OCI-LY1 (cell line): ENCODE data around the gene RBM10.

Source experiments
- H2AFZ ChIP-seq: fragments of 200-600 bp; sonication (generic), shearing (Covaris generic); 2 replicates; pipeline ENCODE4 v1.6.0; 2014; ENCODE audit warnings: antibody characterized with exemption, mild to moderate bottlenecking, low read length
- H3F3A ChIP-seq: fragments of 200-600 bp; sonication (generic), shearing (Covaris generic); 2 replicates; pipeline ENCODE4 v1.6.0; 2014; ENCODE audit warnings: mild to moderate bottlenecking, antibody characterized with exemption, low read length, moderate library complexity; ENCODE audit not compliant: insufficient read depth
- H3K27ac ChIP-seq: fragments of 200-600 bp; sonication (generic); 2 replicates; pipeline ENCODE4 v1.5.1; 2014; ENCODE audit warnings: low read length, mixed run types, mild to moderate bottlenecking, low read depth; ENCODE audit not compliant: poor library complexity, severe bottlenecking
- H3K27me3 ChIP-seq: fragments of 200-600 bp; sonication (generic); 2 replicates; pipeline ENCODE4 v1.6.0; 2014; ENCODE audit warnings: antibody characterized with exemption, mild to moderate bottlenecking, low read length, moderate library complexity; ENCODE audit not compliant: insufficient read depth
- H3K36me3 ChIP-seq: fragments of 200-600 bp; sonication (generic); 2 replicates; pipeline ENCODE4 v1.6.1; 2014; ENCODE audit warnings: mild to moderate bottlenecking, antibody characterized with exemption, low read length, moderate library complexity, mixed read lengths; ENCODE audit not compliant: insufficient read depth
- H3K4me1 ChIP-seq: fragments of 200-600 bp; sonication (generic); 2 replicates; pipeline ENCODE4 v1.5.1; 2014; ENCODE audit warnings: mild to moderate bottlenecking, low read length, moderate library complexity; ENCODE audit not compliant: insufficient read depth, severe bottlenecking
- H3K4me2 ChIP-seq: fragments of 200-600 bp; sonication (generic), shearing (Covaris generic); 2 replicates; pipeline ENCODE4 v1.6.1; 2014; ENCODE audit warnings: low read length
- H3K4me3 ChIP-seq: fragments of 200-600 bp; sonication (generic); 2 replicates; pipeline ENCODE4 v1.5.1; 2014; ENCODE audit warnings: low read length, low read depth, mild to moderate bottlenecking, mixed read lengths; ENCODE audit not compliant: poor library complexity, severe bottlenecking
- H3K79me2 ChIP-seq: fragments of 200-600 bp; shearing (Covaris generic); 2 replicates; pipeline ENCODE4 v1.6.1; 2016; ENCODE audit warnings: mixed run types, low read length, mixed read lengths; ENCODE audit not compliant: insufficient read depth
- H3K9ac ChIP-seq: fragments of 200-600 bp; sonication (generic), shearing (Covaris generic); 2 replicates; pipeline ENCODE4 v1.6.1; 2014; ENCODE audit warnings: mild to moderate bottlenecking, low read length, mixed read lengths
- H3K9me2 ChIP-seq: fragments of 200-600 bp; sonication (generic), shearing (Covaris generic); 2 replicates; pipeline ENCODE4 v1.6.1; 2014; ENCODE audit warnings: low read depth, mild to moderate bottlenecking, low read length, mixed read lengths
- H3K9me3 ChIP-seq: fragments of 200-600 bp; shearing (Covaris generic); 2 replicates; pipeline ENCODE4 v1.6.1; 2014; ENCODE audit warnings: low read length, mixed read lengths
- H4K20me1 ChIP-seq: fragments of 200-600 bp; sonication (generic), shearing (Covaris generic); 2 replicates; pipeline ENCODE4 v1.6.0; 2016; ENCODE audit warnings: mild to moderate bottlenecking, low read length; ENCODE audit not compliant: insufficient read depth
- EZH2 ChIP-seq: fragments of 200-600 bp; sonication (generic), shearing (Covaris generic); IDR thresholded peaks from 2 replicates; pipeline ENCODE4 v1.8.0; 2017; ENCODE audit warnings: borderline replicate concordance, mixed run types, mild to moderate bottlenecking, antibody characterized with exemption, low read length, moderate library complexity, mixed read lengths
- TF ChIP-seq, protein P1 (sequence below): fragments of 200-600 bp; sonication (generic), shearing (Covaris generic); IDR thresholded peaks from 2 replicates; pipeline ENCODE4 v1.5.1; 2017; ENCODE audit warnings: mild to moderate bottlenecking, antibody characterized with exemption, low read length, moderate library complexity, mixed read lengths

RBM10 gene

GRCh38 chrX:47156611-47157520, 11.8 kb downstream of the RBM10 start:
- Histone ChIP-seq H3F3A (no peaks in the 10 kb centered on the region), H4K20me1 (no peaks in the 10 kb centered on the region), H3K9me2 (no peaks in the 10 kb centered on the region), H3K4me1 (no peaks in the 10 kb centered on the region), H3K27ac (no peak overlapping the region), H3K79me2 (peaks cover 35% of the 10 kb centered on the region), H2AFZ (no peak overlapping the region), H3K4me3 (no peak overlapping the region), H3K36me3 (peaks cover 57% of the 10 kb centered on the region), H3K9me3 (no peaks in the 10 kb centered on the region), H3K9ac (no peak overlapping the region), H3K27me3 (no peaks in the 10 kb centered on the region), H3K4me2 (no peak overlapping the region)
- TF ChIP-seq, protein P1, sequence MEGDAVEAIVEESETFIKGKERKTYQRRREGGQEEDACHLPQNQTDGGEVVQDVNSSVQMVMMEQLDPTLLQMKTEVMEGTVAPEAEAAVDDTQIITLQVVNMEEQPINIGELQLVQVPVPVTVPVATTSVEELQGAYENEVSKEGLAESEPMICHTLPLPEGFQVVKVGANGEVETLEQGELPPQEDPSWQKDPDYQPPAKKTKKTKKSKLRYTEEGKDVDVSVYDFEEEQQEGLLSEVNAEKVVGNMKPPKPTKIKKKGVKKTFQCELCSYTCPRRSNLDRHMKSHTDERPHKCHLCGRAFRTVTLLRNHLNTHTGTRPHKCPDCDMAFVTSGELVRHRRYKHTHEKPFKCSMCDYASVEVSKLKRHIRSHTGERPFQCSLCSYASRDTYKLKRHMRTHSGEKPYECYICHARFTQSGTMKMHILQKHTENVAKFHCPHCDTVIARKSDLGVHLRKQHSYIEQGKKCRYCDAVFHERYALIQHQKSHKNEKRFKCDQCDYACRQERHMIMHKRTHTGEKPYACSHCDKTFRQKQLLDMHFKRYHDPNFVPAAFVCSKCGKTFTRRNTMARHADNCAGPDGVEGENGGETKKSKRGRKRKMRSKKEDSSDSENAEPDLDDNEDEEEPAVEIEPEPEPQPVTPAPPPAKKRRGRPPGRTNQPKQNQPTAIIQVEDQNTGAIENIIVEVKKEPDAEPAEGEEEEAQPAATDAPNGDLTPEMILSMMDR: no peak
- TF ChIP-seq EZH2: no peak

DNA sequence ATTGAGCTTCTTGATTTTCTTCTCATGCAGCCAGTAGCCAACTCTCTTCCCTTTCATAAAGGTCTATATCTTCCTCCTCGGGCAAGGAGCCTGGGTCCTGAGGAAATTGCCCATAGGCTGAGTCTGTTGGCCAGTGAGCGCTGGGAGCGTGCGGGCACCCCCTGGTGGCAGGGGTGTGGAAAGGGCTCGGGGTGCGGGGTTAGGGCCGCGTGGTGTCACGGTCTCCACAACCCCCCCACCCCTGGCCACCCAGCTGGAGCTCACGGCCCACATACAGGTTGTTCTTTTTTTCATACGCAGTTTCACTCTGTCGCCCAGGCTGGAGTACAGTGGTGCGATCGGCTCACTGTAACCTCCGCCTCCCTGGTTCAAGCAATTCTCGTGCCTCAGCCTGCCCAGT, 13.1 kb downstream of the RBM10 start:
- Histone ChIP-seq H3K4me1 (no peaks in the 10 kb centered on the region), H4K20me1 (no peaks in the 10 kb centered on the region), H3K4me2 (no peak overlapping the region), H3K9me2 (no peaks in the 10 kb centered on the region), H3K9ac (no peak overlapping the region), H3K27ac (no peak overlapping the region), H3K36me3 (peaks cover 56% of the 10 kb centered on the region), H2AFZ (no peak overlapping the region), H3K4me3 (no peak overlapping the region), H3K79me2 (peaks cover 31% of the 10 kb centered on the region), H3F3A (no peaks in the 10 kb centered on the region), H3K27me3 (no peaks in the 10 kb centered on the region), H3K9me3 (no peaks in the 10 kb centered on the region)
- TF ChIP-seq, protein P1: no peak
- TF ChIP-seq EZH2: no peak

- no peak overlapping the region for H3K27ac ChIP-seq
- no peaks in the 10 kb centered on the region for H3K9me3 ChIP-seq
- peaks cover 54% of the 10 kb centered on the region for H3K36me3 ChIP-seq
- no peaks in the 10 kb centered on the region for H3K27me3 ChIP-seq
- peaks cover 25% of the 10 kb centered on the region; the same call in 1 of the 2 replicates for H3K79me2 ChIP-seq
- H4K20me1 ChIP-seq: no peaks in the 10 kb centered on the region
- no peaks in the 10 kb centered on the region for H3K9me2 ChIP-seq
- TF ChIP-seq EZH2: no peak
- TF ChIP-seq, protein P1: no peak
- no peaks in the 10 kb centered on the region for H3F3A ChIP-seq
- no peak overlapping the region for H3K9ac ChIP-seq
- H3K4me2 ChIP-seq: no peak overlapping the region
- H3K4me3 ChIP-seq: no peak overlapping the region
- no peaks in the 10 kb centered on the region for H3K4me1 ChIP-seq
- no peak overlapping the region for H2AFZ ChIP-seq
Measured at GRCh38 chrX:47158781-47159180, 13.8 kb downstream of the RBM10 start.
